Activated CD4-positive, alpha-beta memory T cell treated with anti-CD3 and anti-CD28 coated beads for 36 hours (primary cell): ENCODE results near the gene ZNF683. TPM values are rescaled to one million over a fixed set of nuclear protein-coding genes. Genes with fewer than 3 reads are reported as not detected.
"Not testable (repeated sequence)": the region's sequence is repeated elsewhere in the genome, so short reads cannot be mapped to it uniquely, and the experiment has no call there.

ENCODE experiments used
- CTCF ChIA-PET: fragments of 350-600 bp; sonication (Branson Sonifier 250); formaldehyde crosslinking; loops from one replicate; lab custom pipeline; 2021; ENCODE audit warnings: antibody characterized with exemption, inconsistent platforms; lab: Charles Lee
- POLR2A ChIA-PET: fragments of 350-600 bp; sonication (Branson Sonifier 250); formaldehyde crosslinking; loops from one replicate; lab custom pipeline; 2021; ENCODE audit warnings: antibody characterized with exemption; lab: Charles Lee
- DNase-seq: peaks from one replicate; pipeline ENCODE4 v3.0.0-alpha.2; 2020
- H3K27ac Mint-ChIP-seq: one replicate; pipeline ENCODE4 v1.8.0; 2021; ENCODE audit warnings: mixed read lengths
- H3K27me3 Mint-ChIP-seq: one replicate; pipeline ENCODE4 v1.8.0; 2021; ENCODE audit warnings: mixed read lengths
- H3K36me3 Mint-ChIP-seq: one replicate; pipeline ENCODE4 v1.8.0; 2021; ENCODE audit warnings: mixed read lengths
- H3K4me1 Mint-ChIP-seq: one replicate; pipeline ENCODE4 v1.8.0; 2021; ENCODE audit warnings: low read depth, mixed read lengths
- H3K4me3 Mint-ChIP-seq: one replicate; pipeline ENCODE4 v1.8.0; 2021; ENCODE audit warnings: mild to moderate bottlenecking, mixed read lengths
- H3K9me3 Mint-ChIP-seq: one replicate; pipeline ENCODE4 v1.8.0; 2021; ENCODE audit warnings: mixed read lengths
- intact Hi-C: fragments of 100-400 bp; cut with micrococcal nuclease; formaldehyde crosslinking; loops from one replicate; pipeline ENCODE4 v1.15.1; 2023
- total RNA-seq, 2 experiments: library from RNA; stranded (reverse); gene quantifications; one replicate each; pipeline ENCODE4 v1.2.3, GENCODE V29; 2021

ZNF683 gene
- total RNA-seq, 2 experiments from 2014 or later = not detected

GRCh38 chr1:26378879-26379251, 6.3 kb upstream of the ZNF683 start:
- H3K4me3 Mint-ChIP-seq = no peak overlapping the region
- H3K36me3 Mint-ChIP-seq = no peaks in the 10 kb centered on the region
- POLR2A ChIA-PET = interaction anchor here (1.1 to 1.4 kb wide), 2 partner anchors 15 to 100 kb away, joined by 3 to 4 read pairs; no protein-coding TSS in a partner anchor
- DNase-seq = no peak
- no peaks in the 10 kb centered on the region for H3K27me3 Mint-ChIP-seq
- no peaks in the 10 kb centered on the region for H3K9me3 Mint-ChIP-seq
- H3K4me1 Mint-ChIP-seq = peaks cover 54% of the 10 kb centered on the region
- no peak overlapping the region for H3K27ac Mint-ChIP-seq
- CTCF ChIA-PET = interaction anchor here (0.6 to 2.6 kb wide), 8 partner anchors 13 to 922 kb away, joined by 3 to 24 read pairs (median 8); no protein-coding TSS in a partner anchor
- intact Hi-C loops = loop anchor here (1.0 to 5.0 kb wide), 2 partner anchors 17 to 102 kb away; no protein-coding TSS in a partner anchor

- Mint-ChIP-seq H3K9me3 (no peaks in the 10 kb centered on the region), H3K36me3 (no peaks in the 10 kb centered on the region), H3K27ac (peak overlapping the region; percentile 57), H3K27me3 (no peaks in the 10 kb centered on the region), H3K4me3 (peak overlapping the region; percentile 30), H3K4me1 (peaks cover 60% of the 10 kb centered on the region)
- peak; percentile 81 for DNase-seq
- CTCF ChIA-PET = interaction anchor here (0.6 to 2.6 kb wide), 9 partner anchors 13 to 922 kb away, joined by 3 to 24 read pairs (median 7); partner anchors contain the start of gene CEP85
- intact Hi-C loops = loop anchor here (1.0 to 5.0 kb wide), 2 partner anchors 18 to 101 kb away; no protein-coding TSS in a partner anchor
- POLR2A ChIA-PET = interaction anchor here (1.1 to 1.4 kb wide), 2 partner anchors 15 to 99 kb away, joined by 3 to 4 read pairs; no protein-coding TSS in a partner anchor
These were observed 5.7 kb upstream of the ZNF683 start for GRCh38 chr1:26378088-26378878.

- no peak for DNase-seq
- Mint-ChIP-seq H3K36me3 (no peaks in the 10 kb centered on the region), H3K4me3 (no peak overlapping the region), H3K27me3 (no peaks in the 10 kb centered on the region), H3K9me3 (peaks cover 2% of the 10 kb centered on the region), H3K27ac (no peak overlapping the region), H3K4me1 (peaks cover 76% of the 10 kb centered on the region)
- ChIA-PET CTCF (interaction anchor here (0.9 to 3.9 kb wide), 6 partner anchors 12 to 100 kb away, joined by 3 to 48 read pairs (median 4); no protein-coding TSS in a partner anchor), POLR2A (no interaction called here)
- intact Hi-C loops = loop anchor here (5.0 kb wide), 1 partner anchor 99 kb away; no protein-coding TSS in a partner anchor
These were observed 3.5 kb upstream of the ZNF683 start for GRCh38 chr1:26376050-26376449.

- H3K4me1 Mint-ChIP-seq = peaks cover 84% of the 10 kb centered on the region
- intact Hi-C loops = loop anchor here (5.0 kb wide), 1 partner anchor 98 kb away; no protein-coding TSS in a partner anchor
- no peak overlapping the region for H3K4me3 Mint-ChIP-seq
- H3K27me3 Mint-ChIP-seq = no peaks in the 10 kb centered on the region
- H3K9me3 Mint-ChIP-seq = peaks cover 7% of the 10 kb centered on the region
- POLR2A ChIA-PET = no interaction called here
- DNase-seq = no peak
- H3K36me3 Mint-ChIP-seq = no peaks in the 10 kb centered on the region
- H3K27ac Mint-ChIP-seq = peak overlapping the region; percentile 64
- CTCF ChIA-PET = interaction anchor here (0.6 to 4.0 kb wide), 12 partner anchors 12 to 255 kb away, joined by 3 to 48 read pairs (median 4); partner anchors contain the start of gene CEP85
These were observed 2.5 kb upstream of the ZNF683 start for GRCh38 chr1:26375081-26375480.

- H3K4me1 Mint-ChIP-seq = peaks cover 88% of the 10 kb centered on the region
- ChIA-PET POLR2A (interaction anchor here (0.8 kb wide), 1 partner anchor 17 kb away, joined by 3 read pairs; no protein-coding TSS in a partner anchor), CTCF (interaction anchor here (0.6 to 4.0 kb wide), 11 partner anchors 12 to 254 kb away, joined by 3 to 48 read pairs (median 5); partner anchors contain the start of gene CEP85)
- H3K9me3 Mint-ChIP-seq, intact Hi-C loops, H3K36me3 Mint-ChIP-seq, H3K27me3 Mint-ChIP-seq: not testable (repeated sequence)
- peak overlapping the region; percentile 77 for H3K27ac Mint-ChIP-seq
- peak; percentile 58 for DNase-seq
- peak overlapping the region; percentile 24 for H3K4me3 Mint-ChIP-seq
These were observed 1.8 kb upstream of the ZNF683 start for GRCh38 chr1:26374361-26374760.

- H3K36me3 Mint-ChIP-seq = no peaks in the 10 kb centered on the region
- intact Hi-C loops = no loop called here
- peak overlapping the region; percentile 77 for H3K27ac Mint-ChIP-seq
- peaks cover 7% of the 10 kb centered on the region for H3K9me3 Mint-ChIP-seq
- no peak for DNase-seq
- no peaks in the 10 kb centered on the region for H3K27me3 Mint-ChIP-seq
- peaks cover 85% of the 10 kb centered on the region for H3K4me1 Mint-ChIP-seq
- POLR2A ChIA-PET = interaction anchor here (0.8 kb wide), 1 partner anchor 18 kb away, joined by 3 read pairs; no protein-coding TSS in a partner anchor
- CTCF ChIA-PET = interaction anchor here (1.0 to 4.0 kb wide), 7 partner anchors 11 to 204 kb away, joined by 3 to 48 read pairs (median 10); partner anchors contain the start of gene CEP85
- peak overlapping the region; percentile 9 for H3K4me3 Mint-ChIP-seq
These were observed 1.2 kb upstream of the ZNF683 start for GRCh38 chr1:26373789-26374188.

- Mint-ChIP-seq H3K4me3 (peak overlapping the region; percentile 24), H3K4me1 (peaks cover 82% of the 10 kb centered on the region), H3K27me3 (no peaks in the 10 kb centered on the region), H3K36me3 (no peaks in the 10 kb centered on the region), H3K9me3 (peaks cover 7% of the 10 kb centered on the region), H3K27ac (peak overlapping the region; percentile 77)
- POLR2A ChIA-PET = no interaction called here
- intact Hi-C loops = no loop called here
- DNase-seq = peak; percentile 55
- CTCF ChIA-PET = interaction anchor here (1.0 to 4.0 kb wide), 7 partner anchors 11 to 204 kb away, joined by 3 to 48 read pairs (median 10); partner anchors contain the start of gene CEP85
These were observed 731 bp upstream of the ZNF683 start for GRCh38 chr1:26373281-26373680.

- DNase-seq = no peak
- ChIA-PET POLR2A (no interaction called here), CTCF (interaction anchor here (2.5 to 4.0 kb wide), 3 partner anchors 9 to 45 kb away, joined by 10 to 48 read pairs (median 20); no protein-coding TSS in a partner anchor)
- peaks cover 7% of the 10 kb centered on the region for H3K9me3 Mint-ChIP-seq
- H3K36me3 Mint-ChIP-seq = no peaks in the 10 kb centered on the region
- H3K27me3 Mint-ChIP-seq = no peaks in the 10 kb centered on the region
- H3K4me3 Mint-ChIP-seq = no peak overlapping the region
- no peak overlapping the region for H3K27ac Mint-ChIP-seq
- H3K4me1 Mint-ChIP-seq = peaks cover 72% of the 10 kb centered on the region
- intact Hi-C loops = no loop called here
These were observed 511 bp downstream of the ZNF683 start for GRCh38 chr1:26372039-26372438.

GRCh38 chr1:26370591-26371382, 1.8 kb downstream of the ZNF683 start:
- peaks cover 61% of the 10 kb centered on the region for H3K4me1 Mint-ChIP-seq
- no peak overlapping the region for H3K4me3 Mint-ChIP-seq
- CTCF ChIA-PET = interaction anchor here (1.0 to 1.3 kb wide), 4 partner anchors 9 to 96 kb away, joined by 3 to 5 read pairs (median 3); no protein-coding TSS in a partner anchor
- H3K36me3 Mint-ChIP-seq = no peaks in the 10 kb centered on the region
- DNase-seq = no peak
- POLR2A ChIA-PET = no interaction called here
- H3K27ac Mint-ChIP-seq = peak overlapping the region; percentile 64
- no peaks in the 10 kb centered on the region for H3K27me3 Mint-ChIP-seq
- intact Hi-C loops = no loop called here
- peaks cover 7% of the 10 kb centered on the region for H3K9me3 Mint-ChIP-seq

GRCh38 chr1:26368486-26368885, 4.1 kb downstream of the ZNF683 start:
- CTCF ChIA-PET = no interaction called here

GRCh38 chr1:26368006-26368405, 4.5 kb downstream of the ZNF683 start:
- Mint-ChIP-seq H3K36me3 (no peaks in the 10 kb centered on the region), H3K4me3 (no peak overlapping the region), H3K27me3 (no peaks in the 10 kb centered on the region), H3K4me1 (peaks cover 44% of the 10 kb centered on the region), H3K9me3 (peaks cover 7% of the 10 kb centered on the region), H3K27ac (no peak overlapping the region)
- CTCF ChIA-PET = no interaction called here
- POLR2A ChIA-PET = no interaction called here
- no peak for DNase-seq
- intact Hi-C loops = no loop called here

More at GRCh38 chr1:26368486-26368885, 4.1 kb downstream of the ZNF683 start:
- Mint-ChIP-seq H3K9me3 (peaks cover 7% of the 10 kb centered on the region), H3K4me3 (no peak overlapping the region), H3K4me1 (peaks cover 44% of the 10 kb centered on the region), H3K27ac (no peak overlapping the region), H3K27me3 (no peaks in the 10 kb centered on the region), H3K36me3 (no peaks in the 10 kb centered on the region)
- DNase-seq = no peak
- intact Hi-C loops = no loop called here
- POLR2A ChIA-PET = no interaction called here
